Lung (tissue), 12 donors: ENCODE measurements around the gene CTXND1. TPM values are rescaled to one million over a fixed set of nuclear protein-coding genes. Genes with fewer than 3 reads are reported as not detected.

Source experiments
- ATAC-seq: fragments of 200-7000 bp; cut with Tn5 transposase; one replicate; pipeline ENCODE4 v1.9.1; 2020; ENCODE audit warnings: moderate number of reproducible peaks; ENCODE audit not compliant: insufficient read depth, low FRiP score
- DNase-seq, 3 donors: peaks; one replicate each; pipeline ENCODE4 v3.0.0-alpha.2; 2013 to 2017
- H3K27ac ChIP-seq, 2 donors: one replicate each; pipeline ENCODE4 v1.5.1; 2013; ENCODE audit warnings: mild to moderate bottlenecking in 2 of 2, moderate library complexity in 2 of 2, control low read depth in 1 of 2, inconsistent platforms in 1 of 2, low read depth in 1 of 2, low read length in 1 of 2
- H3K27me3 ChIP-seq, 3 donors: one replicate each; pipeline ENCODE4 v1.5.1; 2013; ENCODE audit warnings: low read length in 2 of 3; ENCODE audit not compliant: control insufficient read depth in 3 of 3, insufficient read depth in 3 of 3
- H3K36me3 ChIP-seq, 4 donors: one replicate each; pipeline ENCODE4 v1.5.1; 2013; ENCODE audit warnings: low read length in 4 of 4, mild to moderate bottlenecking in 1 of 4, moderate library complexity in 1 of 4; ENCODE audit not compliant: control insufficient read depth in 4 of 4, insufficient read depth in 4 of 4
- H3K4me1 ChIP-seq, 5 donors: one replicate each; pipeline ENCODE4 v1.5.1; 2013; ENCODE audit warnings: low read length in 5 of 5, mild to moderate bottlenecking in 2 of 5, moderate library complexity in 1 of 5; ENCODE audit not compliant: control insufficient read depth in 5 of 5, insufficient read depth in 5 of 5
- H3K4me3 ChIP-seq: one replicate; pipeline ENCODE4 v1.5.1; 2013; ENCODE audit warnings: mild to moderate bottlenecking, control low read depth, moderate library complexity
- H3K9ac ChIP-seq, 2 donors: one replicate each; pipeline ENCODE4 v1.5.1; 2013; ENCODE audit warnings: low read length in 2 of 2, control low read depth in 1 of 2; ENCODE audit not compliant: insufficient read depth in 1 of 2
- H3K9me3 ChIP-seq, 4 donors: one replicate each; pipeline ENCODE4 v1.5.1; 2013; ENCODE audit warnings: low read length in 3 of 4, mild to moderate bottlenecking in 1 of 4, moderate library complexity in 1 of 4; ENCODE audit not compliant: control insufficient read depth in 4 of 4, insufficient read depth in 3 of 4
- WGBS, 2 donors: extraction: QIAGEN DNeasy Blood & Tissue Kit; methylation state at CpG; one replicate each; pipeline ENCODE4 v1.1.7; 2013; 5-methylcytosine and 5-hydroxymethylcytosine counted together
- polyA plus RNA-seq, 2 donors: library from polyadenylated mRNA; stranded (reverse); fragments of 200-250 nt; gene quantifications; one replicate each; pipeline ENCODE4 v1.2.1, GENCODE V29; 2013
- total RNA-seq, 2 donors: library from RNA; depleted of rRNA in 1 of 2; stranded (reverse); fragments of >200 nt in 1 of 2; gene quantifications; one replicate each; pipeline ENCODE4 v1.2.1, GENCODE V29; 2014 to 2021
- TF ChIP-seq, protein P1 (sequence below): IDR thresholded peaks from 2 replicates; pipeline ENCODE4 v1.5.1; 2012; ENCODE audit warnings: mild to moderate bottlenecking; ENCODE audit errors: control extremely low read depth, extremely low read depth
- donor health status: control.
- donor health status: control.
- donor health status: Bipolar disorder and iron deficiency.
- donor health status: healthy.
- donor health status: DM: yes; HTN: yes; CAD: no.

Gene CTXND1
- total and polyA plus RNA-seq, 4 donors: 0.10 to 2.4 (median 1.5) TPM

DNA sequence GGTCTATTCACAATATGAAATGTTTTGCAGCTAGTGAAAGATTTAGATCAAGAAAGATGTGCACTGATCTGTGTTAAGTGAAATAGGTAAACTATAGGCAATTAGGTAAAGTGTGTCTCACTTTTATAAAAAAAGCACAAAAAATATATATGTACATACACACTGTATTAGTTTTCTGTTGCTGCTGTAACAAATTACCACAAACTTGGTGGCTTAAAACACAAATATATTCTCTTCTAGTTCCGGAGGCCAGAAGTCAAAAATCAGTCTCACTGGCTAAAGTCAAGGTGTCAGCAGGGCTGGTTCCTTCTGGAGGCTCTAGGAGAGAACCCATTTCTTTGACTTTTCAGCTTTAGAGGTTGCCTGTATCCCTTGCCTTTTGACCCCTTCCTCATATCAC is 88.1 kb downstream of the CTXND1 start:
- no peak overlapping the region for H3K27ac ChIP-seq
- no peaks in the 10 kb centered on the region for H3K9me3 ChIP-seq
- 94 to 100% methylated on average over 1 of the region's 1 CpG for WGBS, 2 donors
- H3K4me1 ChIP-seq: peaks cover 0 to 39% (median 26%) of the 10 kb centered on the region in 5 donors
- no peak for DNase-seq
- H3K36me3 ChIP-seq: peaks cover 0 to 26% (median 19%) of the 10 kb centered on the region in 4 donors
- no peak for ATAC-seq
- H3K27me3 ChIP-seq: no peaks in the 10 kb centered on the region
- TF ChIP-seq, protein P1, sequence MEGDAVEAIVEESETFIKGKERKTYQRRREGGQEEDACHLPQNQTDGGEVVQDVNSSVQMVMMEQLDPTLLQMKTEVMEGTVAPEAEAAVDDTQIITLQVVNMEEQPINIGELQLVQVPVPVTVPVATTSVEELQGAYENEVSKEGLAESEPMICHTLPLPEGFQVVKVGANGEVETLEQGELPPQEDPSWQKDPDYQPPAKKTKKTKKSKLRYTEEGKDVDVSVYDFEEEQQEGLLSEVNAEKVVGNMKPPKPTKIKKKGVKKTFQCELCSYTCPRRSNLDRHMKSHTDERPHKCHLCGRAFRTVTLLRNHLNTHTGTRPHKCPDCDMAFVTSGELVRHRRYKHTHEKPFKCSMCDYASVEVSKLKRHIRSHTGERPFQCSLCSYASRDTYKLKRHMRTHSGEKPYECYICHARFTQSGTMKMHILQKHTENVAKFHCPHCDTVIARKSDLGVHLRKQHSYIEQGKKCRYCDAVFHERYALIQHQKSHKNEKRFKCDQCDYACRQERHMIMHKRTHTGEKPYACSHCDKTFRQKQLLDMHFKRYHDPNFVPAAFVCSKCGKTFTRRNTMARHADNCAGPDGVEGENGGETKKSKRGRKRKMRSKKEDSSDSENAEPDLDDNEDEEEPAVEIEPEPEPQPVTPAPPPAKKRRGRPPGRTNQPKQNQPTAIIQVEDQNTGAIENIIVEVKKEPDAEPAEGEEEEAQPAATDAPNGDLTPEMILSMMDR: no peak
- H3K9ac ChIP-seq: no peak overlapping the region
- no peak overlapping the region for H3K4me3 ChIP-seq

DNA sequence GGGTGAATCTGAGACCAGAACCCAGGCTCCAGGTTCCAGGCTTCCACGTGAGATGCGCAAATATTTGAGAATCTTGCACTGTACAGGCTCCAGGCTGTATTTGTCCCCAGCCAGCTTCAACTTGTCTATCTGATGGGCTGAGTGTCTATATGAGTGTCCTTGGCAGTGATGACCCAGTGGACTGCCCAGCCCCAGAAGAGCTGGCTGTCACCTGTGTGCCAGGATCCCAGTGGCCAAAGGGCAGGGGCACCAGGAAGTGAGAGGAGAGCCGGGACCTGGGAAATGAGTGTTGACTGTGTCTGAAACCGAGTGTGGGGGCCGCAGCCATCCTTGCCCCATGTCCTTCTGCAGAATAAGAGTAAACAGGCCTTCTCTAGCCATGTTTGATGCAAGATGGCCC is 88.8 kb downstream of the CTXND1 start:
- H3K9me3 ChIP-seq: no peaks in the 10 kb centered on the region
- H3K4me1 ChIP-seq: peaks cover 0 to 39% (median 26%) of the 10 kb centered on the region in 5 donors
- DNase-seq (no peak), ATAC-seq (no peak)
- no peak overlapping the region for H3K9ac ChIP-seq
- peaks cover 0 to 25% (median 17%) of the 10 kb centered on the region in 4 donors for H3K36me3 ChIP-seq
- TF ChIP-seq, protein P1: no peak
- H3K27me3 ChIP-seq: no peaks in the 10 kb centered on the region
- no peak overlapping the region for H3K4me3 ChIP-seq
- 89 to 92% methylated on average over 5 of the region's 5 CpGs for WGBS, 2 donors
- no peak overlapping the region for H3K27ac ChIP-seq

DNA sequence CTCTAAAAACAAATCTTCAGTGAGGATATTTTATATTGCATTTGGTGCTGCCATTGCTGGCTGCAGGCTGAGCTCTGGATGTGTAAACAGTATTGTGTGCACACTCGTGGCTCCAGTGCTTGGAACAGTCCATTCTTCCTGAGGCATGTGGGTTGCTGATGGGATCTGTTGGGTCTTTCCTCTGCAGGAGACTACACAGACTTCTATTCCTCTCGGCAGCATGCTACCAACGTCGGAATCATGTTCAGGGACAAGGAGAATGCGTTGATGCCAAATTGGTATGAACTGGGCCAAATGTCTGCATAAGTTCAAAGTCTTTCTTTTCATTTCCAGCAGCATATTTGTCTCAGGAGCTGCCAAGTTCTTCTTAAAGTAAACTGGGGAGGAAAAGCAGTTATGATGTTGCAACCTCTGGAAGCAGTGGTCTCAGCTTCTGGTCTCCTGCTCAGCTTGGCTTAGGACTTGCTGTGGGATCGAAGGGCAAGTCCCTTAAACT is 89.9 kb downstream of the CTXND1 start:
- WGBS, 2 donors: 48 to 59% methylated on average over 6 of the region's 6 CpGs
- ATAC-seq: no peak
- H3K9ac ChIP-seq: no peak overlapping the region
- H3K9me3 ChIP-seq: no peaks in the 10 kb centered on the region
- no peak overlapping the region for H3K4me3 ChIP-seq
- H3K27ac ChIP-seq: peak overlapping the region in 1 of 2 donors; percentile 40
- no peaks in the 10 kb centered on the region for H3K27me3 ChIP-seq
- DNase-seq: peak; percentile 82 to 96 (median 96)
- peaks cover 0 to 30% (median 14%) of the 10 kb centered on the region in 4 donors for H3K36me3 ChIP-seq
- TF ChIP-seq, protein P1: no peak
- peaks cover 0 to 39% (median 26%) of the 10 kb centered on the region in 5 donors for H3K4me1 ChIP-seq

DNA sequence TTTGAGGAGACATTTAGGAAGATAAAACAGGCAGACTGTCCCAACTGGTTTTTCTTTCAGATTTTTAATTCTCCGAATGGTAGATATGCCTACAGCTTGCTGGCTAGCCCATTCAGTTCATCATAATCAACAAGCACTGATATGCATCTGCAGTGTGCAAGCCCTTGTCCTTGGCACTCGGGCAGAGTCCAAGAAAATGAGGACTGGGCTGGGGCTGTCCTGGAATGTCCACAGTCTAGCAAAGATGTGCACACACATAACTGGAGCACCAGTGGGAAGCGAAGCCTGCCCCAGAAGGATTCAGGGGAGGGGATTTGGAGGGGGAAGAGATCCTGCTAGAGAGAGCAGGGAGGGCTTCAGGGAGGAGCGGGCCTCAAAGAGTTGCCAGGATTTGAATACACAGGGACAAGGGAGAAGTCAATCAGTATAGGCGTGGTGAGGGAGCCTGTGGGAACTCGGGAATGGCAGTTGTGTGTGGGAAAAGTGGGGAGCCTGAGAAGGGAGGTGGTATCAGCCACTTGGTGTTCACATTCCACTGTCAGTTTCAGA is 90.5 kb downstream of the CTXND1 start:
- TF ChIP-seq, protein P1: no peak
- H3K4me3 ChIP-seq: no peak overlapping the region
- peak overlapping the region in 1 of 2 donors; percentile 57 for H3K27ac ChIP-seq
- H3K9ac ChIP-seq: no peak overlapping the region
- no peaks in the 10 kb centered on the region for H3K27me3 ChIP-seq
- no peaks in the 10 kb centered on the region for H3K9me3 ChIP-seq
- no peak for DNase-seq
- WGBS, 2 donors: 82 to 86% methylated on average over 6 of the region's 6 CpGs
- ATAC-seq: no peak
- peaks cover 0 to 39% (median 26%) of the 10 kb centered on the region in 5 donors for H3K4me1 ChIP-seq
- H3K36me3 ChIP-seq: peaks cover 0 to 30% (median 14%) of the 10 kb centered on the region in 4 donors
